Measurements from ENCODE around the gene MYO3B. TPM values are rescaled to one million over a fixed set of nuclear protein-coding genes. Genes with fewer than 3 reads are reported as not detected.

MYO3B gene
- total RNA-seq, 1 donor from 2014 or later = 27.3 TPM

DNA sequence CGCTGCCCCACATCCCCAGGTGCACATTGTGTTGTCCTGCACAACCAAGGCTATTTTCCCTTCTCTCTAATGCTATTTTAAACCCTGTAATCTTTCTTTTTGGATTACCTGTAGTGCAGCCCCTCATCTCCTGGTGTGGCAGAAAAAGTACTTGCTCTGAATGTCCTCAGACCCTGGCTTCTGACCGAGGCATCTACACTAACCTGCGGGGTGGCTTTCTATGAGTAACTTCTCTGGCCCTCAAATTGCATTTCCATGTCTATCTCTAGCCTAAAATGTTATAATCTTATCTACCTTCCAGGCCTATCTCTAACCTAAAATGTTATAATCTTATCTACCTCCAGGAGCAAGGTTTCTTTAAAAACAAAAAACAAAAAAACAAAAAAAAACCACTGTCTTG is 519.0 kb downstream of the MYO3B start:
- Histone ChIP-seq H3F3A (ENCODE audit: low read depth) (peaks cover 19% of the 10 kb centered on the region), H2AFZ (replicated peaks) (no peak overlapping the region), H3K9ac (no peak overlapping the region), H4K20me1 (ENCODE audit: low read depth) (no peaks in the 10 kb centered on the region), H3K27me3 (no peaks in the 10 kb centered on the region), H3K9me3 (ENCODE audit: low read depth) (no peaks in the 10 kb centered on the region), H3K4me2 (peak overlapping the region; percentile 3), H3K79me2 (ENCODE audit: low read depth) (no peaks in the 10 kb centered on the region), H3K27ac (no peak overlapping the region), H3K4me3 (no peak overlapping the region), H3K4me1 (peaks cover 28% of the 10 kb centered on the region), H3K36me3 (no peaks in the 10 kb centered on the region)
- Mint-ChIP-seq H3K9me3 (peaks cover 6% of the 10 kb centered on the region), H3K4me1 (peaks cover 30% of the 10 kb centered on the region), H3K27ac (no peak overlapping the region), H3K36me3 (no peaks in the 10 kb centered on the region), H3K27me3 (ENCODE audit: insufficient read depth, low read depth) (peaks cover 8% of the 10 kb centered on the region), H3K4me3 (no peak overlapping the region)
- TF ChIP-seq EZH2phosphoT487 (IDR thresholded peaks at IDR 0.05) (no peak), EZH2 (IDR thresholded peaks at IDR 0.05) (no peak)
- TF ChIP-seq, protein P1, sequence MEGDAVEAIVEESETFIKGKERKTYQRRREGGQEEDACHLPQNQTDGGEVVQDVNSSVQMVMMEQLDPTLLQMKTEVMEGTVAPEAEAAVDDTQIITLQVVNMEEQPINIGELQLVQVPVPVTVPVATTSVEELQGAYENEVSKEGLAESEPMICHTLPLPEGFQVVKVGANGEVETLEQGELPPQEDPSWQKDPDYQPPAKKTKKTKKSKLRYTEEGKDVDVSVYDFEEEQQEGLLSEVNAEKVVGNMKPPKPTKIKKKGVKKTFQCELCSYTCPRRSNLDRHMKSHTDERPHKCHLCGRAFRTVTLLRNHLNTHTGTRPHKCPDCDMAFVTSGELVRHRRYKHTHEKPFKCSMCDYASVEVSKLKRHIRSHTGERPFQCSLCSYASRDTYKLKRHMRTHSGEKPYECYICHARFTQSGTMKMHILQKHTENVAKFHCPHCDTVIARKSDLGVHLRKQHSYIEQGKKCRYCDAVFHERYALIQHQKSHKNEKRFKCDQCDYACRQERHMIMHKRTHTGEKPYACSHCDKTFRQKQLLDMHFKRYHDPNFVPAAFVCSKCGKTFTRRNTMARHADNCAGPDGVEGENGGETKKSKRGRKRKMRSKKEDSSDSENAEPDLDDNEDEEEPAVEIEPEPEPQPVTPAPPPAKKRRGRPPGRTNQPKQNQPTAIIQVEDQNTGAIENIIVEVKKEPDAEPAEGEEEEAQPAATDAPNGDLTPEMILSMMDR (IDR thresholded peaks at IDR 0.05) = no peak
- no peak for DNase-seq (ENCODE audit: low spot score)

DNA sequence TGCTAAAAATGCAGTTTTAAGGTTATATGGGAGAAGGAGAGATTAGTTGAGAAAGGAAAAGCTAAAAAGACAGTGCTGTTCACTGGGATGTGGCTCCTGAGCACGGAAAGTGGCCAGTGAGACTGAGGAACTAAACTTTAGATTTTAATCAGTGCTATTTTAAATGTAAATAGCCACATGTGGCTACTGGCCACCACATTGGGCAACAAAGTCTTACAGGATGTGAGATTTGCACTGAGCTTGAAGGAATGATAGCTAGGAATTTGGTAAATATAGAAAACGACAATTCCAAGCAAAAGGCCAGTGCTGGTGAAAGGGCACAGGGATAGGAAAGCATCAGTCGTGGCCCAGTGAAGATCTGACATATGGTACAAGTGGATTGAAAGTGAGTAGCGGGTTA is 523.1 kb downstream of the MYO3B start:
- Histone ChIP-seq H3K4me1 (peaks cover 17% of the 10 kb centered on the region), H3K79me2 (ENCODE audit: low read depth) (no peaks in the 10 kb centered on the region), H3K9me3 (ENCODE audit: low read depth) (no peaks in the 10 kb centered on the region), H3F3A (ENCODE audit: low read depth) (peaks cover 7% of the 10 kb centered on the region), H4K20me1 (ENCODE audit: low read depth) (no peaks in the 10 kb centered on the region), H3K4me2 (no peak overlapping the region), H3K36me3 (no peaks in the 10 kb centered on the region), H2AFZ (replicated peaks) (no peak overlapping the region), H3K27ac (no peak overlapping the region), H3K4me3 (no peak overlapping the region), H3K9ac (no peak overlapping the region), H3K27me3 (no peaks in the 10 kb centered on the region)
- TF ChIP-seq EZH2 (IDR thresholded peaks at IDR 0.05) = no peak
- TF ChIP-seq, protein P1 (IDR thresholded peaks at IDR 0.05) = no peak
- no peak for TF ChIP-seq EZH2phosphoT487 (IDR thresholded peaks at IDR 0.05)
- no peak overlapping the region for H3K27ac Mint-ChIP-seq
- H3K27me3 Mint-ChIP-seq (ENCODE audit: insufficient read depth, low read depth) = peaks cover 16% of the 10 kb centered on the region
- peaks cover 4% of the 10 kb centered on the region for H3K36me3 Mint-ChIP-seq
- H3K9me3 Mint-ChIP-seq = peaks cover 15% of the 10 kb centered on the region
- peaks cover 21% of the 10 kb centered on the region for H3K4me1 Mint-ChIP-seq
- DNase-seq (ENCODE audit: low spot score) = no peak
- peak overlapping the region; percentile 11 for H3K4me3 Mint-ChIP-seq

DNA sequence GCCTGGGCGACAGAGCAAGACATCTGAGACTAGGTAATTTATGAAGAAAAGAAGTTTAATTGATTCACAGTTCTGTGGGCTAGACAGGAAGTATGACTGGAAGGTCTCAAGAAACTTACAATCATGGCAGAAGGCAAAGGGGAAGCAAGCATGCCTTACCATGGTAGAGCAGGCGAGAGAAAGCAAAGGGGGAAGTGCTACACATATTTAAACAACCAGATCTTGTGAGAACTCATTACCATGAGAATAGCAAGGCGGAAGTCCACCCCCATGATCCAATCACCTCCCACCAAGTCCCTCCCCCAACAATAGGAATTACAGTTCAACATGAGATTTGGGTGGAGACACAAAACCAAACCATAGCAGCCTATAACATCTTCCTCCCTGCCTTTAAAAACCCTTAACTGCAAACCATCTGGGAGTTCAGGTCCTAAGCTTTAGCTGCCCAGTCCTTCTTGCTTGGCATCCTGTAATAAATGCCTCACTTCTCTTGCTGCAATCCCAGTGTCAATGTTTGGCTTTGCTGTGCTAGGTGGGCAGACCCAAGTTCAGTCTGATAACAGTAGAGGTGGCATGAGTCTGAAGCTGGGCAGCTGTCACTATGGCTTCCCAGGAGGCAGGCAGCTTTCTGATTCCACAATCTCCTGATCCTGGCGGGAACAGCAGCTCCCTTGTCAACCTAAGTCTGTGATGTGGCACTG is 526.0 kb downstream of the MYO3B start:
- peaks cover 18% of the 10 kb centered on the region for H3K27me3 Mint-ChIP-seq (ENCODE audit: insufficient read depth, low read depth)

More for the DNA sequence above, 526.0 kb downstream of the MYO3B start:
- H3K9me3 Mint-ChIP-seq = peaks cover 15% of the 10 kb centered on the region
- H3K27me3 ChIP-seq = peaks cover 23% of the 10 kb centered on the region
- no peak overlapping the region for H3K4me2 ChIP-seq
- no peaks in the 10 kb centered on the region for H3K79me2 ChIP-seq (ENCODE audit: low read depth)
- no peak overlapping the region for H3K27ac ChIP-seq
- no peak overlapping the region for H2AFZ ChIP-seq (replicated peaks)
- H3K36me3 Mint-ChIP-seq = peaks cover 4% of the 10 kb centered on the region
- H3K9me3 ChIP-seq (ENCODE audit: low read depth) = no peaks in the 10 kb centered on the region
- H3F3A ChIP-seq (ENCODE audit: low read depth) = no peaks in the 10 kb centered on the region
- H3K9ac ChIP-seq = no peak overlapping the region
- no peaks in the 10 kb centered on the region for H4K20me1 ChIP-seq (ENCODE audit: low read depth)
- no peak for DNase-seq (ENCODE audit: low spot score)
- no peak for TF ChIP-seq EZH2phosphoT487 (IDR thresholded peaks at IDR 0.05)
- TF ChIP-seq, protein P1 (IDR thresholded peaks at IDR 0.05) = no peak
- no peak for TF ChIP-seq EZH2 (IDR thresholded peaks at IDR 0.05)
- H3K4me1 ChIP-seq = peaks cover 8% of the 10 kb centered on the region
- H3K36me3 ChIP-seq = no peaks in the 10 kb centered on the region
- peak overlapping the region; percentile 8 for H3K4me3 Mint-ChIP-seq
- no peak overlapping the region for H3K27ac Mint-ChIP-seq
- peaks cover 20% of the 10 kb centered on the region for H3K4me1 Mint-ChIP-seq
- no peak overlapping the region for H3K4me3 ChIP-seq

Small RNA genes lying within 50 kb of the gene (small RNA-seq; reads per million reads assigned to genes)
- not detected for gene RF02271
